Transverse colon (tissue), 4 donors: ENCODE measurements around the gene MAJIN. TPM values are rescaled to one million over a fixed set of nuclear protein-coding genes. Genes with fewer than 3 reads are reported as not detected.
A peak's percentile ranks its signal among the peaks of the same experiment; 100 is the strongest.

ENCODE experiments used
- DNase-seq: peaks from one replicate; pipeline ENCODE4 v3.0.0-alpha.2; 2019
- H3K27ac ChIP-seq, 4 donors: fragments of 200-600 bp; sonication (generic); 2 replicates each; pipeline ENCODE4 v1.5.1; 2016 to 2018; ENCODE audit warnings: inconsistent platforms in 4 of 4
- H3K27me3 ChIP-seq: fragments of 200-600 bp; sonication (generic); 2 replicates; pipeline ENCODE4 v1.5.1; 2017; ENCODE audit warnings: inconsistent platforms
- H3K36me3 ChIP-seq, 4 donors: fragments of 200-600 bp; sonication (generic); 2 replicates each; pipeline ENCODE4 v1.5.1; 2017 to 2019; ENCODE audit warnings: inconsistent platforms in 4 of 4
- H3K4me1 ChIP-seq, 4 donors: fragments of 200-600 bp; sonication (generic); 2 replicates each; pipeline ENCODE4 v1.5.1; 2017 to 2020; ENCODE audit warnings: inconsistent platforms in 4 of 4
- H3K4me3 ChIP-seq, 4 donors: fragments of 200-600 bp; sonication (generic); 1 replicate in 1 of 4; 2 replicates in 3 of 4; pipeline versions ENCODE4 v1.5.1 to v1.6.1; 2017 to 2019; ENCODE audit warnings: inconsistent platforms in 4 of 4
- H3K9me3 ChIP-seq, 2 donors: fragments of 200-600 bp; sonication (generic); 2 replicates each; pipeline ENCODE4 v1.5.1; 2017 to 2019; ENCODE audit warnings: inconsistent platforms in 2 of 2
- CTCF ChIP-seq, 5 experiments: fragments of 200-600 bp in 3 of 5; fragments of 450-650 bp in 2 of 5; sonication (generic) in 3 of 5; IDR thresholded peaks; 1 replicate in 2 of 5; 2 replicates in 3 of 5; pipeline ENCODE4 v1.5.1; 2016 to 2017; ENCODE audit warnings: antibody characterized with exemption in 5 of 5, inconsistent platforms in 3 of 5, mild to moderate bottlenecking in 2 of 5, moderate library complexity in 1 of 5
- EP300 ChIP-seq: sonication (generic); formaldehyde crosslinking; IDR thresholded peaks from one replicate; pipeline ENCODE4 v1.6.1; 2017; ENCODE audit warnings: antibody characterized with exemption, low read depth
- POLR2A ChIP-seq: fragments of 450-650 bp; IDR thresholded peaks from one replicate; pipeline ENCODE4 v1.6.1; 2016; ENCODE audit warnings: antibody characterized with exemption, mild to moderate bottlenecking, moderate library complexity
- POLR2AphosphoS5 ChIP-seq, 3 donors: sonication (generic); formaldehyde crosslinking; IDR thresholded peaks; one replicate each; pipeline ENCODE4 v1.6.1; 2016; ENCODE audit warnings: antibody characterized with exemption in 3 of 3
- WGBS, 2 donors: methylation state at CpG; one replicate each; pipeline ENCODE4 v1.1.5; 2018; ENCODE audit warnings: low coverage in 1 of 2; 5-methylcytosine and 5-hydroxymethylcytosine counted together
- in situ Hi-C, 4 donors: fragments of 200-750 bp; cut with MboI; loops; one replicate each; pipeline versions ENCODE4 v1.15.0 to v1.15.1; 2017; ENCODE audit warnings: low sequenced_read_pairs in 3 of 4, low pct_ligation_motif_present in 1 of 4, low pct_unique_long_range_greater_than_20kb in 1 of 4
- intact Hi-C: fragments of 100-400 bp; cut with DNase I; formaldehyde crosslinking; loops from one replicate; pipeline ENCODE4 v1.15.1; 2023; ENCODE audit warnings: low total_unique reads
- total RNA-seq, 4 donors: library from RNA; depleted of rRNA; stranded (reverse); fragments of >200 nt; gene quantifications; one replicate each; pipeline ENCODE4 v1.1.0, GENCODE V29; 2016

The MAJIN gene
- total RNA-seq, result not detected

GRCh38 chr11:64971421-64972233, at the start of gene MAJIN:
Gene MAJIN, minus strand, starts transcription at chr11:64972108. Its CDS starts 12,703 bp downstream, at chr11:64959405.
- Histone ChIP-seq H3K36me3 (no peaks in the 10 kb centered on the region), H3K27ac (peak within 1 kb of the TSS; percentile 50 to 66 (median 61)), H3K4me1 (peaks cover 0 to 29% (median 17%) of the 10 kb centered on the region in 4 donors), H3K27me3 (no peaks in the 10 kb centered on the region), H3K4me3 (peak within 1 kb of the TSS in 3 of 4 donors; percentile 19 to 46 (median 25)), H3K9me3 (no peaks in the 10 kb centered on the region)
- intact Hi-C loops (no loop called here), in situ Hi-C loops (no loop called here)
- TF ChIP-seq POLR2AphosphoS5 (IDR thresholded peaks at IDR 0.05) (peak in 2 of 3 donors; percentile 15 to 28), POLR2A (no peak)
- WGBS, 2 donors, result 46 to 80% methylated on average over 7 to 47 of the region's 69 CpGs
- DNase-seq, result peak; percentile 90

GRCh38 chr11:65021509-65021908, 49.6 kb upstream of the MAJIN start:
- 94% methylated on average over 9 of the region's 11 CpGs; no CpG with 5 or more reads in 1 of the 2 donors for WGBS, 2 donors
- peaks cover 0 to under 1% (median 0%) of the 10 kb centered on the region in 4 donors for H3K4me1 ChIP-seq
- intact Hi-C loops, result no loop called here
- DNase-seq, result no peak
- no peaks in the 10 kb centered on the region for H3K27me3 ChIP-seq
- no peaks in the 10 kb centered on the region for H3K9me3 ChIP-seq
- in situ Hi-C loops, result no loop called here
- TF ChIP-seq EP300, result no peak
- TF ChIP-seq POLR2AphosphoS5 (IDR thresholded peaks at IDR 0.05), result no peak
- TF ChIP-seq CTCF (IDR thresholded peaks at IDR 0.05), result no peak
- TF ChIP-seq POLR2A, result no peak
- H3K27ac ChIP-seq, result no peak overlapping the region
- H3K36me3 ChIP-seq, result no peaks in the 10 kb centered on the region
- H3K4me3 ChIP-seq, result no peak overlapping the region

- Histone ChIP-seq H3K4me3 (no peak overlapping the region), H3K36me3 (no peaks in the 10 kb centered on the region), H3K27me3 (no peaks in the 10 kb centered on the region), H3K4me1 (no peaks in the 10 kb centered on the region), H3K9me3 (no peaks in the 10 kb centered on the region), H3K27ac (no peak overlapping the region)
- in situ Hi-C loops, result no loop called here
- intact Hi-C loops, result no loop called here
- 77% methylated on average over 3 of the region's 3 CpGs; no CpG with 5 or more reads in 1 of the 2 donors for WGBS, 2 donors
- DNase-seq, result no peak
- TF ChIP-seq EP300 (no peak), POLR2AphosphoS5 (IDR thresholded peaks at IDR 0.05) (no peak), CTCF (IDR thresholded peaks at IDR 0.05) (no peak), POLR2A (no peak)
These were observed 49.1 kb upstream of the MAJIN start for GRCh38 chr11:65021003-65021402.

GRCh38 chr11:65019824-65020223, 47.9 kb upstream of the MAJIN start:
- Histone ChIP-seq H3K4me3 (no peak overlapping the region), H3K9me3 (no peaks in the 10 kb centered on the region), H3K27ac (no peak overlapping the region), H3K4me1 (peaks cover 5 to 10% (median 7%) of the 10 kb centered on the region in 4 donors), H3K36me3 (no peaks in the 10 kb centered on the region), H3K27me3 (no peaks in the 10 kb centered on the region)
- no peak for DNase-seq
- intact Hi-C loops (no loop called here), in situ Hi-C loops (no loop called here)
- no peak for TF ChIP-seq POLR2A
- TF ChIP-seq CTCF (IDR thresholded peaks at IDR 0.05), result no peak
- no peak for TF ChIP-seq EP300
- no peak for TF ChIP-seq POLR2AphosphoS5 (IDR thresholded peaks at IDR 0.05)
- 88% methylated on average over 6 of the region's 7 CpGs; no CpG with 5 or more reads in 1 of the 2 donors for WGBS, 2 donors
